ENCODE data around the gene VKORC1L1. TPM values are rescaled to one million over a fixed set of nuclear protein-coding genes. Genes with fewer than 3 reads are reported as not detected.
"Not testable (repeated sequence)": the region's sequence is repeated elsewhere in the genome, so short reads cannot be mapped to it uniquely, and the experiment has no call there.

VKORC1L1 gene
- polyA plus RNA-seq, 10 donors: 16.6 to 26.4 (median 23.6) TPM

DNA sequence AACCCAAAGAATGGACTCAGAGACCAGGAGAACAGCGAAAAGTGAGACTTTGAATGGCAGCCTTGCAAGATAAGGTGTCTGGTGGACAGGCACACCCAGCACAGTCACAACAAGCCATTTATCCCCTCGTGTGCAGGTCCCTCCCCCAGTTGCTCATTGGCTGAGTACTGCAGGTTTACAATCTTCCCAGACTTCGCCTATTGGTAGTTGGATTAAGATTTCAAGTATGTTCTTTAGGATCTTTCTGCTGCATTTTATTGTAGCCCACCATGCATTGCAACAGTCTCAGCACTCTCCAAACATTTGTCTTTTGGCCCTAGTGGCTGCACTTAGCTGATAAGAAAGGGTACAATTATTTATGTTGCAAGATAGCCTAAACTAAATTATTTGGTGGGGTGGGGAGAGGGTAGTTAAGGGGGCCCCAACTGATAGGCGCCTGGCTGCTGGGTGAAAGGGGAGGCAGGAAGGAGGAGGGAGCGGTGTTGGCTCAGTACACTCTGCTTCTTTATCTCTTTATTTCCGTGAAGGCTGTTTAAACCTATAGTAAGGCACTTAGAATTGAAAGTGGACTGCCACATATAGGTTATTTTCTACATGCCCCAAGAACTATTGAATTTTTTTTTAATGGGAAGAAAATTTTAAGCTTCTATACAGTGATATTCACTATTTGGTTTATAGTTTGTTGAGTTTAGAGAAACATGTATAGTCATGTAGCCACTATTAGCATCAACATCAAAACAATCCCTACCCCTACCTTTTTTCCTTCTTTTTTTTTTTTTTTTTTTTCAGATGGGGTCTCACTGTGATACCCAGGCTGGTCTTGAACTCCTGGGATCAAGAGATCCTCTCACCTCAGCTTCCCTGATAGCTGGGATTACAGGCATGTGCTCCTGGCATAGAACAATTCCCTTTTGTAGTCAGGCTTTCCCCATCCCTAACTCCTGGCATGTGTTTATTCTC is 54.9 kb downstream of the VKORC1L1 start:
- no peak for DNase-seq

DNA sequence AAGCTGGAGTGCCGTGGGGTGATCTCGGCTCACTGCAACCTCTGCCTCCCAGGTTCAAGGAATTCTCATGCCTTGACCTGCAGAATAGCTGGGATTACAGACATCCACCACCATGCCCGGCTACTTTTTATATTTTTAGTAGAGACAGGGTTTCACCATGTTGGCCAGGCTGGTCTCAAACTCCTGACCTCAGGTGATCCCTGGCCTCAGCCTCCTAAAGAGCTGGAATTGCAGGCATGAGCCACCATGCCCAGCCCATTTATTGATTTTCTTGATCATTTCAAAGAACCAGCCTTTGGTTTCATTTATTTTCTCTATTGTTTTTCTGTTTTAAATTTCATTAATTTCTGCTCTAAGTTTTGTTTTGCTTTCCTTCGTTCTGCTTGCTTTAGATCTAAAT is 58.8 kb downstream of the VKORC1L1 start:
- no peak for DNase-seq

GRCh38 chr7:65937296-65937695 is 64.4 kb downstream of the VKORC1L1 start:
- no peak for DNase-seq

DNA sequence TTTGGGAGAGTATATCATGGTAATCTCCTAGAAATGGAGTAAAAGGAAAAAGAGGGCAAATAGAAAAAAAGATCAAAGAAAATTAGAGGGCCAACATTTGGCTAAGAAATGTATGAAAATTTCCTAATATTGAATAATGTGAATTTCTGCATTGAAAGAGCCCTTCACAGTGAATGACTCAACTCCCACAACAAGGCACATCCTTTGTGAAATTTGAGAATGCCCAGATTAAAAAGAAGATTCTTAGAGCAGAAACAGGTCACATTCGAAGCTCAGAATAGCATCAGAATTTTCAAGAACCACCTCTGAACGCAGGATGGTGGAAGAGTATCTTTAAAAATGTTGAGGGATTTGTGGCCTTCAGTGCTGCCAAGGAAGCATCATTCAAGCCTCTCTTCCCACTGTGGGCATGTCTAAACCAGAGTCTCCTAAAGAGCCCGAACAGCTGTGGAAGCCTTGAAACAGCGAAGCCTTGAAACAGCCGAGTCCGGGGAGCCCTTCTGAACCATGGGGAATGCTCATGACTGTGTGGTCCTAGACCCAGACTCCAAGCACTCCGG is 65.5 kb downstream of the VKORC1L1 start:
- no peak for DNase-seq

GRCh38 chr7:65945787-65946186 is 72.9 kb downstream of the VKORC1L1 start:
- not testable (repeated sequence) for DNase-seq

DNA sequence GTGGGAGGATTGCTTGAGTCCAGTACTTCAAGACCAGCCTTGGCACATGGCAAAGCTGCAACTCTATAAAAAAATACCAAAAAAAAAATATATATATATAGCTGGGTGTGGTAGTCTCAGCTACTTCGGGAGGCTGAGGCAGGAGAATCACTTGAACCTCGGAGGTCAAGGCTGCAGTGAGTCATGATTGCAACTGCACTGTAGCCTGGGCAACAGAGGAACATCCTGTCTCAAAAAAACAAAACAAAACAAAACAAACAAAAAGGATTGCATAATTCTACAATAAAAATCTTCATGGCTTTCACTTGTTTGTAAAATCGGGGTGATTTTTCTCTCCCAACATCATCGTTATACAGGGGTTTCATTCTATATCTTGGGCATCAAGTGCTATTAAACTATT is 74.0 kb downstream of the VKORC1L1 start:
- no peak for DNase-seq

- DNase-seq: no peak
Observed at GRCh38 chr7:65951837-65952578, 79.1 kb downstream of the VKORC1L1 start.

DNA sequence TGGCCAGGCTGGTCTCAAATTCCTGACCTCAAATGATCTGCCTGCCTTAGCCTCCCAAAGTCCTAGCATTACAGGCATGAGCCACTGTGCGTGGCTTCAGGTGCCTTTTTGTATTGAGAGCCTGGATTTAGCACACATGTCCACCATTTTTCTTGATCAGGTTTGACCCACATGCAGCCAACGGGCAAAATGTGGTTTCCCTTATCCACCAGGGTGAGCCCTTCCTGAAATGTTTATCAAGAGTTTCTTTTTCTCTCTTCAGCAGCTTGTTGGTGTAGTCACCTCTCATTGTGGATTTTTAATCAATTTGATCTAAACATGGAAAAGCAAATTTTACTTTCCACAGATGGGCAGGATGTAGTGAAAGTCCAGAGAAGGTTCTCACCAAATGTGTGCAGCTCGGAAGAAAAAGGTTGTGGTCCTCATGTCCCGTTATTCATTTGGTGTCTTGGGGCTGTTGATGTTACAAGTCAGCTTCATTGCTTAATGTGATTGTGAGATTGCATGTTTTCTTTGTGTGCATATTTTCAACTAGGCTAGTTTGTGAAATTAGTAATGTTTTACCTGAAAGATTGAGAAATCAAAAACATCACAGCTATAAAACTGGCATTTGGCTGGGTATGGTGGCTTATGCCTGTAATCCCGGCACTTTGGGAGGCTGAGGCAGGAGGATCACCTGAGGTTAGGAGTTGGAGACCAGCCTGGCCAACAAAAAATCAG is 80.3 kb downstream of the VKORC1L1 start:
- DNase-seq: no peak

DNA sequence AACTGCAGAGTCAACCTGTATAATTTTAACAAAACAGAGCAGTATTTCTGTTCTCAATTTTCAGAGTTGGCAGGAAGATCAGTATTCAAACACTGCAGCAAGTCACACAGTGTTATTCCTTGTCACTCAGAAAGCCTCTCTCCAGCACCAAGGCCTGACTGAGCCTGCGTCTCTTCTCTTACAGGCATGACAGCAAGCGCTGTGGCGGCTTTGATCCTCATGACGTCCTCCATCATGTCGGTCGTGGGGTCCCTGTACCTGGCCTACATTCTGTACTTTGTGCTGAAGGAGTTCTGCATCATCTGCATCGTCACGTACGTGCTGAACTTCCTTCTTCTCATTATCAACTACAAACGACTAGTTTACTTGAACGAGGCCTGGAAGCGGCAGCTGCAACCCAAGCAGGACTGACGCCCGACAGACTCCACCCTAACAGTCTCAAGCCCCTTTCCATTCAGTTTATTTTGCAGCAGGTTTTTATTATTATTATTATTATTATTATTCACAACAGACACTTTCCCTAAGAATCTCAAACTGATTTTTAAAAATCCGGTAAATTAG is 81.1 kb downstream of the VKORC1L1 start:
- no peak for DNase-seq

DNA sequence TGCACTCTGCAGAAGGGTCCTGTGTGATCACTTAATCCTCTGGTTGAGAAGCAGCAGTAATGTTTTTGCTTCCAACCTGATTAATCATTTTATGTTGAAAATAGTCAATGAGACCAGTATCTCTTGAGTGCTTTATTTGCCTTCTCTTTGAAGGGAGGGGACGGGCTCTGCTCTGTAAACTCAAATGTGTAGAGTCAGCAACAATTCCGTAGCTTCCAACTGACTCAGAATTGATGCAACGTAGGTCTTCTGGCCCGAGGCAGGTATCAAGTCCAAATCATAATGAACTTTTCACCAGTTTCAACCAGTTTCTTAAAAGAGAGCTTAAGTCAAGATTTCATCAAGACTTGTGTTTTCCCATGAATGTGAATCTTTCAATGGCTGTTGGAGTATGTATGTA is 82.8 kb downstream of the VKORC1L1 start:
- DNase-seq: no peak

- no peak for DNase-seq
Observed at GRCh38 chr7:65960351-65961074, 87.6 kb downstream of the VKORC1L1 start.

DNA sequence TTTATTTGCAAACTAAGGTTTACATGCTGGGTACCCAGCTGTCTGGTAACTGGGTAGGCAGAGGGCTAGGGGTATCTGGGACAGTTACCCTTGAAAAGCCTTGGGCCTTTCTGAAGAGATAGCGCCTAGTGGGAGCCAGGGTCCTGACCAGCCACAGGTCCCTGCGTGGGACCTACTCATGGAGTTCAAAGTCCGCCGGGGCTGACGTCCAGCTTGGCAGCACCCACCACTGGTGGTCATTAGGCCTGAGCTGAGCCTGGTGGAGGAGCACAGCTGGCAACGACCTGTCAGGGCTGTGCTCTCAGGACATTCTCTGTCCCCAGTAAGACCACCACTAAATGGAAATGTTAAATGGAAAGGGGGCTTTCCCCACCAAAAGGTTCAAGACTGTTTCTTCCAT is 89.2 kb downstream of the VKORC1L1 start:
- DNase-seq: no peak

- DNase-seq: not testable (repeated sequence)
Observed at GRCh38 chr7:65964671-65965070, 91.8 kb downstream of the VKORC1L1 start.

GRCh38 chr7:65966146-65966545 is 93.3 kb downstream of the VKORC1L1 start:
- DNase-seq: no peak

- no peak for DNase-seq
Observed at GRCh38 chr7:65967361-65968155, 94.7 kb downstream of the VKORC1L1 start.

GRCh38 chr7:65968256-65969185 is 95.6 kb downstream of the VKORC1L1 start:
- no peak for DNase-seq

DNA sequence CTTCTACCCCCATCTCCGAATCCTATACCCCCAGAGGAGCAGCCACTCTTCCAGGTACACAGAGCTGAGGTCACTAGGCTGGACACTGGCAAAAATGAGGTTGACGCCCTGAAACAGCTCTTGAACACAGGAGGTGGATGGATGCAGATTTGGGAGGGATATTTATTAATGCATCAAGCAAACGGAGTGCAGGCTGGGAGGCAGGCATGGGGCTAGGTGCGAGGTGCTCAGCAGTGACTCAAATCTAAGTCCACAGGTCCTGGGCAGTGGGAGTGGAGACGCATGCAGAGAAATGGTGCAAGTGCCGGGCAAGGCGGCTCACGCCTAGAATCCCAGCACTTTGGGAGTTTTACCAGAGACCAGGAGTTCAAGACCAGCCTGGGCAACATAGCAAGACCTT is 98.1 kb downstream of the VKORC1L1 start:
- no peak for DNase-seq

DNA sequence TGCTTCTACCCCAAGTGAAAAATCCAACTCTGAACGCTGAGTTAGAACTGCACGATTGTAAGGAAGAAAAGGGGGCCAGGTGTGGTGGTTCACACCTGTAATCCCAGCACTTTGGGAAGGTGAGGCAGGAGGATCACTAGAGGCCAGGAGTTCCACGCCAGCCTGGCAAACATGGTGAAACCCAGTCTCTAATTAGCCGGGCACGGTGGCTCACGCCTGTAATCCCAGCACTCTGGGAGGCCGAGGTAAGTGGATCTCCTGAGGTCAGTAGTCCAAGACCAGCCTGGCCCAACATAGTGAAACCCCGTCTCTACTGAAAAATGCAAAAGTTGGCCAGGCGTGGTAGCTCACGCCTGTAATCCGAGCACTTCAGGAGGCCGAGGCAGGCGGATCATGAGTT is 100.1 kb downstream of the VKORC1L1 start:
- no peak for DNase-seq
